C4-2B (cell line): ENCODE measurements around the gene HEPACAM.

Experiments used
- CTCF ChIP-seq: fragments of 450-650 bp; conservative IDR thresholded peaks from 2 replicates; pipeline ENCODE4 v1.5.1; 2017; ENCODE audit warnings: mild to moderate bottlenecking
- ZFX ChIP-seq: fragments of 450-650 bp; IDR thresholded peaks from 2 replicates; pipeline ENCODE4 v1.6.1; 2017

GRCh38 chr11:124898711-124899110 lies 37.1 kb downstream of the HEPACAM start:
- TF ChIP-seq CTCF (no peak), ZFX (no peak)
